ENCODE results near the gene PTTG1IP.

- TF ChIP-seq CTCF (IDR thresholded peaks at IDR 0.05) (no peak), POLR2AphosphoS5 (IDR thresholded peaks at IDR 0.05) (no peak)
Observed at GRCh38 chr21:44899768-44900558, 26.5 kb upstream of the PTTG1IP start.

Measured in sigmoid colon (tissue), 4 donors.